Stimulated activated CD4-positive, alpha-beta T cell treated with anti-CD3 and anti-CD28 coated beads, Interleukin-2, amount 100 ng/mL, for 48 hours (primary cell): ENCODE data around the gene HUNK.

Source experiments
- DNase-seq, 2 donors: peaks; one replicate each; pipeline ENCODE4 v3.0.0-alpha.2; 2020

The HUNK gene

GRCh38 chr21:31967334-31967733, 94.5 kb downstream of the HUNK start:
- no peak for DNase-seq

- DNase-seq: no peak
Observed at GRCh38 chr21:31972622-31973021, 99.8 kb downstream of the HUNK start.

- DNase-seq: no peak
Observed at GRCh38 chr21:31973402-31973944, 100.7 kb downstream of the HUNK start.

- DNase-seq: no peak
Observed at GRCh38 chr21:31974454-31974985, 101.7 kb downstream of the HUNK start.

- no peak for DNase-seq
Observed at GRCh38 chr21:31975491-31975890, 102.7 kb downstream of the HUNK start.

GRCh38 chr21:31977816-31978215, 105.0 kb downstream of the HUNK start:
- DNase-seq: no peak

- DNase-seq: no peak
Observed at GRCh38 chr21:31983120-31983519, 110.3 kb downstream of the HUNK start.

GRCh38 chr21:31983554-31983953, 110.7 kb downstream of the HUNK start:
- DNase-seq: no peak

GRCh38 chr21:31985398-31985797, 112.6 kb downstream of the HUNK start:
- DNase-seq: no peak

- no peak for DNase-seq
Observed at GRCh38 chr21:31986035-31986856, 113.4 kb downstream of the HUNK start.

- DNase-seq: no peak
Observed at GRCh38 chr21:31987696-31988095, 114.9 kb downstream of the HUNK start.

- no peak for DNase-seq
Observed at GRCh38 chr21:31988492-31989290, 115.9 kb downstream of the HUNK start.

- no peak for DNase-seq
Observed at GRCh38 chr21:31991356-31992331, 118.8 kb downstream of the HUNK start.

- DNase-seq: no peak
Observed at GRCh38 chr21:31992391-31992790, 119.6 kb downstream of the HUNK start.

GRCh38 chr21:31993826-31994825, 121.3 kb downstream of the HUNK start:
- DNase-seq: no peak

- no peak for DNase-seq
Observed at GRCh38 chr21:31997191-31997590, 124.4 kb downstream of the HUNK start.

GRCh38 chr21:31999810-32000468, 127.1 kb downstream of the HUNK start:
- DNase-seq: no peak

GRCh38 chr21:32001390-32001789, 128.6 kb downstream of the HUNK start:
- DNase-seq: no peak

GRCh38 chr21:32003411-32003810, 130.6 kb downstream of the HUNK start:
- no peak for DNase-seq

- no peak for DNase-seq
Observed at GRCh38 chr21:32004291-32004690, 131.5 kb downstream of the HUNK start.
